NCI-H1048 (cell line): ENCODE results near the gene TAF10.

Source experiments
- DNase-seq: peaks from one replicate; lab custom pipeline; 2025; lab: John Stamatoyannopoulos, UW

The TAF10 gene

DNA sequence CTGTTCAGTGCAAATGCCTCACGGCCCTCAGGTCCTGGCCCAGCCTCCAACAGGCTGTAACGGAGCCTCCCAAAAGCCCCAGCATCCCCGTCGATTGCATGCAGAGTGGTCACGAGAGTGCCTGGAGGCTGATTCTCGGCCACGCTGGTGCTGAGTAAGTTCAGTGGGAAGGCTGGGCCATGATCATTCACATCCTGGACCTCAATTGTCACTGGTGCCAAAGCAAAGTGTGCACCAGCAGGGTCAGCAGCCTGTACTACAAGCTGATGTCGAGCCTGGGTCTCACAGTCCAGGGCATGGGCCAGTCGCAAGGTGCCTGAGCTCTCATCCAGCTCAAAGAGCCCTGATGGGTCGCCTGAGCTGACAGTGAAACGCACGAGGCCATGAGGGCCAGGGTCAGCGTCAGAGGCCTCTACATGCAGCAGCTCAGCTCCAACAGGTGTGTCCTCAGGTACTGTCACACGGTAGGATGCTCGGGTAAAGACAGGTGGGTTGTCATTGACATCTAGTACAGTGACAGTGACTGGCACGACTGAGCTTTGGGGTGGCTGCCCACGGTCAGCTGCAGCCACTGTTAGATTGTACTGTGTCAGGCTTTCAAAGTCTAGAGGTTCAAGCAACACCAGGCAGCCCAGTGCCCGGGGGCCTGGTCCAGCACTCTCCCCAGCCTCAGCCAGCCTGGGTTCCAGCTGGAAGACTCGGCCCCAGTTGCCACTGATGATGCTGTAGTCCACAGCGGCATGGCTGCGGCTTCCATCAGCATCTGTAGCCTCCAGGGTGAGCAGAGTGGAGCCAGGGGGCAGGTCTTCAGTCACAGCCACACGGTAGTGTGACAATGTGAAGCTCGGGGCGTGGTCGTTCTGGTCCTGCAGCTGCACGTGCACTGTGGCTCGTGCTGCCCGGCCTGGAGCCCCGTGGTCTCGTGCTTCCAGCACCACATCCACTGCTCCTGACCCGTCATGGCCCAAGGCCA is 11.7 kb upstream of the TAF10 start:
- DNase-seq = no peak

DNA sequence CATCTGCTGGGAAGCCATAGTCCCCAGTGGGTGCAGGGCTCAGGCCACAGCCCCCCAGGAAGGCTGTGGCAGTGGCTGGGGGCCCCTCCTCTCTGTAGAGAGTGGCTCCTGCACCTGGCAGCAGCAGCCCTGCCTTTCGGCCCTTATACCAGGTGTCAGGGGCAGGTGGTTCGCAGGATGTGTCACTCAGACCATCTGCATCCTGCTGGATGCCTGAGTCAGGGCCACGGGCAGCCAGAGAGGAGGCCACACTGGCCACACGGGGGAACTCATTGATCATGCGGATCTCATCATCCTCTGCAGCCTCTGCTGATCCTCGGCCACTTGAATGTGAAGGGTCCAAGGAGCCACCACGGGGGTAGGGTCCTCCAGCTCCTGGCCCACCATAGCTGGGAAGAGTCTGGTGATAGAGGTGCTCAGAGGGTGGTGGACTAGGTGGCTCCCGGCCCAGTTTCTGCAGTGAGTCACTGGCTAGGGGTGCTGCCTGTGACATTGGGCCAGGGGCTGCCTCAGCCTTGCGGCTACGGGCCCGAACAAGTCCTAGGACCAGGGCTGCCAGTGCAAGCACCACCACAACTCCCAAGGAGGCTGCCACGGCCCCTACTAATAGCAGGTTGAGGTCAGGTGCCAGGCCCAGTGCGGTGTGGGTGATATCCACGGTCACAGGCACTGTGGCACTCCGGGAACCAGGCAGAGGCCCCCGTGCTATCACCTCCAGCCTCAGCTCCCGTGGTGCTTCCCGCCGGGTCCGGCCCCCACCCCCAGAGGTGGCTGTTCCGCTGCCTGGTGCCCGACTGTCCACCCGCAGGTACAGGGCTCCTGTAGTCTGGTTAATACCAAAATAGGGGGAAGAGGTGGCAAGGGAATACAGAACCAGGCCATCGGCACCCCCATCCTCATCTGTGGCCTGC is 10.5 kb upstream of the TAF10 start:
- DNase-seq = no peak

DNA sequence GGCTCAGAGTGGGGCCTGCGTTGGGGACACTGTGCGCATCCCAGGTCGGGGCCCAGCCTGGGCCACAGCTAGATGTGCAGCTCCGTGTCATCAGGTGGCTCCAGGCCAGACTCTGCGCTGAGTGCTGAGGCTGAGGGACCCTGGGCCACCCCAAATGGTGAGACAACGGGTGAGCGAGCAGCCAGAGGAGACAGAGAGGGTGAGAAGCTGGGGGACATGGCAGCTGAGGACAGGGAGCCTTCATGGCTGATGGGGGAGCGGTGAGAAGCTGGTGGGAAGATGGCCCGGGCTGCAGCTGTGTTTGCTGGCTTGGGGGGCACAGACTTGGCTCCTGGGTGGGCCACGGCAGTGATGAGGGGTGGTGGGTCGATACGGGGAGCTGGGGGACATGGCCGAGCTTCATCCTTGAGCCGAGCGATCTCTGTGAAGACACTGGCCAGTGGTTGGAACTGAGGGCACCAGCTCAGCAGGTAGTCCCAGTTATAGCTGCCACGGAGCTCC is 9.7 kb upstream of the TAF10 start:
- no peak for DNase-seq

DNA sequence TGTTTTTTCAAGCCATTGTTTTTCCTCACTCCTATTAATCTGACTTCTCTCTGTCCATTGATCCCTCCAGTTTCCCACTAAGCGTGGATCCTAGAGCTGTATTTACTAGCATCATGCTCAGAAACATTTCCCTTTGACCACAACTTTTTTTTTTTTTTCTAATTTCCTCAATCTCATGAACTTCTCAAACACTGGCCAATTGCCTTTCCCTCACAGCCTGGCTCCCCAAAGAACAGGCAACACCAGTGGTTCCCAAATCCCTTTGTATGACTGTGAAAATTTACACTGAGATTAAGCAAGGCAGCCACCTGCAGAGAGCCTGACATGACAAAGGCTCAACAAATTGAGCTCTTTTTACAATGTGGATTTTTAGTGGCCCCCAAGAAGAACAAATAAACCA is 8.6 kb upstream of the TAF10 start:
- no peak for DNase-seq

DNA sequence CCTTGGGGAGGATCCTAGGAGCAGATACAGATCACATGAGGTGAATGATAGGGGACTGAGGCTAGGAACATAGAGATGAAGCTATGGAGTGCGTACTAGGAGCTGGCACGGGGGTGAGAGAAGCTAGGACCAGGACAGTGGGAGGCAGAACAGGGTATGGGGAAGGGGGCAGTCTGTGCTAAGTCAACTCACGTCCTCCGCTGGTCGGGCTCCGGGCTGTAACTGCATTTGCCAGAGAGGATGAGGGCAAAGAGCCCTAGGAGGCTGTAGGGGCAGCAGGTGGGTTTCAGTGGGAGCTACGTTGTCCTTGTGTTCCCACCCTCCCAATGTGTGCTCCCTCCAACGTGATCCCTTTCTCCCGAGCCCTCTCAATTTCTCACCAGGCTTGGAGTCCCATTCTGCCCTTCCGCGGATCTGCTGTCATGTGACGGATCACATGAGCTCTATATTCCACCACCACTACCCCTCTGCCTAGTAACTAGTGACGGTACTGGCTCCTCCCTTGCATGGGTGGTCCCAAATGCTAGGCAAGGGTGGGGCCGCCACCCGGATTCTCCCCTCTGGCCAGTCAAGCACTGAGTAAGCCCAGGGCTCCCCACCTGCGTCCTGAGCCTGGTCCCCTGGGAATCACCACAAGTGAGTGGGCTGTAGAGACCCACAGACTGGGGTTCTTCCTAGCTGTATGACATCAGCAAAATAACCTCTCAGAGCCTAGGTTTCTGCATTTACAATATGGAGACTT is 7.2 kb upstream of the TAF10 start, which contains the start of gene TPP1:
TSS of gene TPP1 (minus strand) at position 419 of the 742 bp plus-strand sequence. CDS start at position 397, 22 bp downstream.
- DNase-seq = peak; percentile 76

DNA sequence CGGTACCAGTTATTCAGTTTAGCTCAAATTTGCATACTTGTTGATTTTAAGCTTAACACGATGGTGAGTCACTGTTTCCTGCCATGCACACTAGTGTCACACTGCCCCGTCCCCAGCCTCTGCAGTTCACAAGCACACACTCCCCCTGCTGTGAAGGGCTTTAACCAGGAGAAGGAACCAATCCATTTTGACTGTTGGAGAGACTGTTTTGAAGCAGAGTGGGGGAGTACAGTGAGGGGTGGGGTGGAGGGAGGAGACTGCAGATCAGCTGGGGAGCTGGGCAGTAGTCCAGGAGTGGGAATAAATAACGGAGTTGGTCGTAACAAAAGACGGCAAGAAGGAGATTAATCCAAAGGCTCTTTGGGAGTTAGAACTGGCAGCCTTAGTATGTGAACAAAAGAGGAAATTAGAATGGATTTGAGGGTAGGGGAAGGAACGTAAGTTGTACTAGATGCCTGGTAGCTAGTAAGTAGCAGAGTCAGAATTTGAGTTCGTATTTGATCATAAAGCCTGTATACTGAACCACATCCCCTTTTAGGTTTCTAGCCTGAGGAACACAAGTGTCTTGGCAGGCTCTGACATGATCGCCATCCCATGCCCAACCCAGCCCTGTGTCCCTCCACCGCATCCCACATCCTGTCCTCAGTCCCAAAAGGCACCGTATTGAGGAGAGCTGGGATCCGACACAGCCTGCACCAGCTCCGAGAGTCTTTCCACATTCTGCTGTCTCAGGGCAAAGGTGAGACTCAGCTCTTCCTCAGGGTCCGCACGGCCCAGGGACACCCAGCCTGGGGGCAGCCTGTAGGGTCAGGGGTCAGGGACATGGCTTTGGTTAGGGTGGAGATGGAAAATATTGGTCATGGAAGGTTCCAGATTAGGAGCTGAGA is 6.3 kb upstream of the TAF10 start:
- no peak for DNase-seq

DNA sequence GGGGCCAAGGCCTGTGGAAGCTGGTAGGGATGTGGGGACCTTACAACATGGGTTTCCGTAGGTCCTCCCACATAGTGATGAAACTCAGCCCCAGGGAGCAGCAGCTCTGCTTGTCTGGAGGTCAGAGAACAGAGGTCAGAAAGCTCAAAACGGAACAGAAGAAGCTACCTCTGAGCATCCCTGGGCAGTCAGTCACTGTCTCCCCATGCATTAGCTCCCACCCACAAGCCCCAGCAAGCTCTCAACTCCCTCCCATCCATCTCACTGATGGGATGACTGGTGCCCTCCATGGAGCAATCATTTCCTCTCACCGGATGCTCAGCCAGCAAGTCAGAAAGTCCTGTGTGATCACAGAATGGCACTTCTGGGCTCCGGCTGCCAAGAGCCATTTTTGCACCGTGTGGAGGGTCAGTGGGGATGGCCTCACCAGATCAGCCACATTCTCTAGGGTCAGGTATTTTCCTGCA is 5.3 kb upstream of the TAF10 start:
- no peak for DNase-seq

DNA sequence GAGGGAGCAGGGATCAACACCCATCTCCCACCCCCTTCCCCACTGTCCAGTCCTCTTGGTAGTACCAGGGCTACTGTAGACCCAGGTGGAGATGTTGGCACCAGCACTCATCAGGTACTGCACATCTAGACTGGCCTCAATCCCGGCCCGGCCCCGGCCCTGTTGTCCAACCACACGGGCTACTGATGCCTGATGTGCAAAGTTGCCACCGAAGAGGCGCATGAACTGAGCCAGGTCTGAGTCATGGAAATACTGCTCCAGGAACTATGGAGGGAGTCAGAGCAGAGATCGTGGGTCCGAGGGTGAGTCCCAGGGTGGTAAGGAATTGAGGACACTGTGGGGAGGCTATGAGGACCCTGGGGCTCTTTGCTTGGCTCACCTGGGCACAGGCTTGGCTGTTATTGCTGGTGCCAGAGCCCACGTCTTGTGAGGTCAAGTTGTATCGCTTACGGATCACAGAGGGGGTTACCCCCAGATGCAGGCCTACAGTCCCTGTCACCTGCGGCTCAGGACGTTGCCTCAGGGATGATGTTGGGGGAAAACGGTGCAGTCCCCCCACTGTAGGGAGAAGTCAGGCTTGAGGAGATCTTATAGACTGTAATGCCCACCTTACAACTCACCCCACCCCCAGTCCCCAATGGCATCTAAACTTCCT is 4.7 kb upstream of the TAF10 start:
- no peak for DNase-seq

DNA sequence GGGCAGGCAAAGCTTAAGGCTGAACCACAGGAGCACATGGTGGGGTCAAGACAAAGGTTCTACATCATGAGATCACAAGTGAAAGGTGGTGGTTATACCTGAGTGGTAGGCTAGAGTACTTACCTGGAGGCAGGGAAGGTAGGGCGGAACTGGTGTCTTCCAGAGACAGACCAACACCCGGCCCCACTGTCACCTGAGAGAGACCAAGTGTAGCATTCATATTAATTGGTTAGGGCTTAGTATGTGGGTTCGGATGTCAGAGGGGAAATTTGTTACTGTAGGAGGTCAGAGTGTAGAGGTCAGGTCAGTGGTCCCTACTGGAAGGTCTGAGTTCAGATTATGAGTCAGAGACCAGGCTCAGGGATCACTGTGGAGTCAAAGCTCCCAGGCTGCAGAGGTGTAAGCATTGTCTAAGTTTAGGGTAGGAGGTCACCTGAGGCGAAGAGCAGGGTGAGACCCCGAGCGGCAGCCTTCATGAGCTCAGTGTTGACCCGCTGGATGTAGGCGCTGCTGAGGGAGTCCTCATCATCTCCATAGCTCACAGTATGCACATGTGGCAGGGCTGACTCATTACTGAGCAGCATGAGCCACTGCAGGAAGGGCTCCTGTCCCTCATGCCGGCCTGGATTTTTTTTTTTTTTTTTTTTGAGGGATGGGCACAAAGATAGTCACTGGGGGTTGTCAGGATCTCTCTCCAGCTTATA is 4.0 kb upstream of the TAF10 start:
- no peak for DNase-seq

DNA sequence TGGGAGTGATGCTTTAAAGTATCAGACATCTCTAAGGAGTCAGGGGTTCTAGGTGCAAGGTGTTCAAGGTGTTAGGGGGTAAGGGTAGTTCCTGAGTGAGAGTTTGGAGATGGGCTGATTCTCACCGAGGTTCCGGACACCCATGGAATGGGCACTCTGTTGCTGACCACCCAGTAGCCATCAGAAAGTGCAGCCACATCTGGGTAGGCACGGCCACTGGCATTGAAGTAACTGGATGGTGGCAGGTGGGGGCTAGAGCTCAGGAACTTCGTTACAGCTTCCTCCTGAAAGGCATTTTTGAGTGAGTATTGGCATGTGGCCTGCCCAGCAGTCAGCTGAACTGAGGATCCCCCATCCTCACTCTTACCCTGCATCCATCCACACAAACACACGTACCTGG is 3.0 kb upstream of the TAF10 start:
- DNase-seq = no peak

DNA sequence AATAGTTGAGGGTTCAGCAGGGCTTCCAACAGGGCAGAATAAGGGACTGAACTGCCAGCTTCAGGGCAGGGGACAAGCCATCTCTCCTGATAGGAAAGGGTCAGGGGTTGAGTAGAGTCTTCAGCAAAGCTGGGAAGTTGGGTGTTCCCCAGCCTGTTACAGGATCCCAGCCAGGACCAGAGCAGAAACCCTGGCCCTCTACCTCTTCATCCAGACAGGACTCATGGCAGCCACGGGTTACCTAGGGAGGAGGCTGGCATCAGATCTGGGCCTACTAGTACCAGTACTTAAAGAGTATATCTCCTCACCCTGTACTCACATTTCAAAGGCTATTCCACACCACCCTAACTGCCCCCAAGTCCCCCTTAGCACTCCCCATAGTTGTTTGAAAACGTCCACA is 2.4 kb upstream of the TAF10 start:
- DNase-seq = no peak

DNA sequence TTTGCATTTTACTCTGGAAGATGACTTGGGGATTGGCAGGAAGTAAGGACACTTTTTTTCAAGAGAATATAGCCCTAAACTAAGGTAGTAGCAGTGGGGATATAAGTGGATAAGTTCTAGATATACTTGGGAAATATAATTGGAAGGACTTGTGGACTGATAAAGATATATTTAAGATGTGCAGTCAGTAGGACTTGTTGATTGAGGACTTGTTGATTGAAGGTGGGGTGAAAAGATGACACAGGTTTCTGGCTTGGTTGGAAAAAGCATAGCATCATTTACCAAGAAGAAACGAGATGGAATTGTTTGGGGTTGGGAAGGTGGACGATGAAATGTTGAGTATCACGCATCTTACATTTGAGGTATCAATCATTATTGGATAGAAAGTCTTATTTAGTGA is 1.5 kb upstream of the TAF10 start:
- DNase-seq = no peak

DNA sequence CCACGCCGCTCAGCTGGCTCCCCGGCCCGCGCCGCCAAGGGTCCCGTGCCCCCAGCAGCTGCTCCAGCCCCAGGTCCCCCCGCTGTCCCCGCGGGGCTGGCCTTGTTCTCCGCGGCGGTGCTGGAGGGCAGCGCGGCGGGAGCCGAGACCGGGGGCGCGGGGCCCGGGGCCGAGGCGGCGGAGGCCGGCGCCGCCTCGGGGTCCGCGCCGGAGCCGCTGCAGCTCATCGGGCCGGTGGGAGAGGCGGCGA is 128 bp downstream of the TAF10 start:
- no peak for DNase-seq

DNA sequence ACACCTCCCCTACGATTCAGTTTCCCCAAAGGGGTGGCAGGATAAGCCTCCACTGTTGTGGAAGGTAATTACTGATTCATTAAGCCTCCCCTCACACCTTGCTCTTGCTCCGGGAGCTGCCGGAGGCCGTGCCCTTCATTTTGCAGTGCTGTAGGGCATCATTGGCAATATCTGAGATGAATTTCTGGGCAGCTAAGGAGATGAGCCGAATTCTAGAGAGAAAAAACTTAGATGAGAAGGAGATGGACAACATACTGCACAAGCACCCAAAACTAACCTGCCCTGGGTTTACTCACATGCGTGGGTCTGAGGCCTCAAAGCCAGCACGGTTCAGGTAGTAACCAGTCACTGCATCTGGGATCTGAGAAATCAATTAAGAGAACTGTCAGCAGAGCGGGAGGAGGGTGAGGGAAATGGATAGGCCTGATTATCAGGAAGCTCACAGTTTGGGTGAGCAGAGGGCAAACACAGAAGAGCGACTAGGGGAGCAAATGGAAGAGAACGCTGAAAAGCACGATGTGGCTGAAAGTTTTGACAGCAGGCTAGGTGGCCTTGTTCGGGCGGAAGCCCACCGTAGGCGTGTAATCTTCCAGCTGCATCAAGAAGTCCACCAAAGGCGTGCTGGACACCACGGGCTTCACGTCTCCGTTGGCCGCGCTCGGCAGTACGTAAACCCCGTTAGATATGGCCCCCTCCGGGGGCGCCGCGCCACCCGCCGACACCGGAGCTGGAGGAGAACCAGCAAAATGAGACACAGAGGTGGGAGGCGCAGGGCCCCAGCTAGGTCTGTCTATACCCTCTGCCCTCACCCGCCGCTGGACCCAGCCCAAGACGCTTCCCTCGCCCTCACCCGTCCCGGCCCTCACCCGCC is 689 bp downstream of the TAF10 start:
- no peak for DNase-seq

DNA sequence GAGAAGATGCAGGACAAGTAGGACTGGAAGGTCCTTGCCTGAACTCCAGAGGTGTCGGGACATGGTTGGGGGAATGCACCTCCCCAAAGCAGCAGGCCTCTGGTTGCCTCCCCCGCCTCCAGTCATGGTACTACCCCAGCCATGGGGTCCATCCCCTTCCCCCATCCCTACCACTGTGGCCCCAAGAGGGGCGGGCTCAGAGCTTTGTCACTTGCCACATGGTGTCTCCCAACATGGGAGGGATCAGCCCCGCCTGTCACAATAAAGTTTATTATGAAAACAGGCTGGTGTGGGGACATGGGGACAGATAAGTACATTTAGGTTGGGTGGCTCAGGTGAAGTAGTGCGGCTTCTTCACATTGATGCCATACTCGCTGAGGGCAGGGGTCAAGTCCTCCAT is 1.4 kb downstream of the TAF10 start:
- DNase-seq = no peak

DNA sequence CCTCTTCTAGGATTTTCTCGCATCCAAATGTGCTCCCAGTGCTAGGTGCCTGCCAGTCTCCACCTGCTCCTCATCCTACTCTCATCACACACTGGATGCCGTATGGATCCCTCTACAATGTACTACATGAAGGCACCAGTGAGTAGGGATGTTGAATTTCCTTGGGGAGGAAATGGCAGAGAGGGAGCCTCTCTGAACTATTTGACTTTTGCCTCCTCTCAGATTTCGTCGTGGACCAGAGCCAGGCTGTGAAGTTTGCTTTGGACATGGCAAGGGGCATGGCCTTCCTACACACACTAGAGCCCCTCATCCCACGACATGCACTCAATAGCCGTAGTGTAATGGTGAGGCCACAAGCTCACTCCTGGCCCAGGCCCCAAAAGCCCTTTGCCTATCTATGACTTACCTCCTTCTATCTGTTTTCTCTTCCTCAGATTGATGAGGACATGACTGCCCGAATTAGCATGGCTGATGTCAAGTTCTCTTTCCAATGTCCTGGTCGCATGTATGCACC is 2.5 kb downstream of the TAF10 start:
- no peak for DNase-seq

DNA sequence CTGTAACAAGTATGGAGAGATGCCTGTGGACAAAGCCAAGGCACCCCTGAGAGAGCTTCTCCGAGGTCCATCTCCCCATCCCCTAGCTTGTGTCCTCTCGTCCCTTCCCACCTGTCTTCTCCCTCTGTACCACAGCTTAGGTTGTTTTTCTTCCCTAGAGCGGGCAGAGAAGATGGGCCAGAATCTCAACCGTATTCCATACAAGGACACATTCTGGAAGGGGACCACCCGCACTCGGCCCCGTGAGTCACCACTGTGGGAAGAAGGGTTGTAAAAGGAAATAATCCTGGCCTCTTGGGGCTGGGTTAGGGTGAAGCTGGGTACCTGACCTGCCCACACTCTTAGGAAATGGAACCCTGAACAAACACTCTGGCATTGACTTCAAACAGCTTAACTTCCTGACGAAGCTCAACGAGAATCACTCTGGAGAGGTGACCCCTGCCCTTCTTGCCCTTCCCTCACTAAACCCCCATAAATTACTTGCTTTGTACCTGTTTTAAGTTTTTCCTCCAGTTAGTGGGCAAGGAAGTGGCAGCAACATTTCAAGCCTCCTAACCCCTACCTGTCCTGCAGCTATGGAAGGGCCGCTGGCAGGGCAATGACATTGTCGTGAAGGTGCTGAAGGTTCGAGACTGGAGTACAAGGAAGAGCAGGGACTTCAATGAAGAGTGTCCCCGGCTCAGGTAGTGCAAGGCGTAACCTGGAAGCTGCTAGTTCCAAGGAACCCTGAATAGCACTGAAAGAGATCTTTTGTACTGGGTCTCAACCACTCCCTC is 3.1 kb downstream of the TAF10 start:
- DNase-seq = no peak

DNA sequence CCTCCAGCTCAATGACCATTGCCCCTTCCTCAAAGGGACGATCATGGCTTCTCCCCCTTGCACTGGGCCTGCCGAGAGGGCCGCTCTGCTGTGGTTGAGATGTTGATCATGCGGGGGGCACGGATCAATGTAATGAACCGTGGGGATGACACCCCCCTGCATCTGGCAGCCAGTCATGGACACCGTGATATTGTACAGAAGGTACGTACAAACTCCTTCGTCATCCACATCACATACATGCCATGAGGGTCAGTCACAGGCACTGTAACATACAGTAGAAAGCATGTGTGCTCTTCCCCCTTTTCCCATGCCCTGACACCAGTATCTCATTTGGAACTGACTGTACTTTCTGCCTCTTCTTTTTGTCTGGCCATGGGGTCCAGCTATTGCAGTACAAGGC is 4.0 kb downstream of the TAF10 start:
- no peak for DNase-seq
